ENCODE data around the gene LAMA4.

- TF ChIP-seq CTCF (IDR thresholded peaks at IDR 0.05; ENCODE audit: insufficient read depth, low read length, poor library complexity, severe bottlenecking) (no peak), EZH2phosphoT487 (conservative IDR thresholded peaks at IDR 0.05; ENCODE audit: low read length) (no peak)
Measured at GRCh38 chr6:112245511-112246203, 8.7 kb downstream of the LAMA4 start.
